C1 segment of cervical spinal cord (tissue), 14 donors: ENCODE measurements around the gene PRM1.

Source experiments
- DNase-seq, 14 donors: peaks; one replicate each; lab custom pipeline; 2025; lab: John Stamatoyannopoulos, UW

PRM1 gene

DNA sequence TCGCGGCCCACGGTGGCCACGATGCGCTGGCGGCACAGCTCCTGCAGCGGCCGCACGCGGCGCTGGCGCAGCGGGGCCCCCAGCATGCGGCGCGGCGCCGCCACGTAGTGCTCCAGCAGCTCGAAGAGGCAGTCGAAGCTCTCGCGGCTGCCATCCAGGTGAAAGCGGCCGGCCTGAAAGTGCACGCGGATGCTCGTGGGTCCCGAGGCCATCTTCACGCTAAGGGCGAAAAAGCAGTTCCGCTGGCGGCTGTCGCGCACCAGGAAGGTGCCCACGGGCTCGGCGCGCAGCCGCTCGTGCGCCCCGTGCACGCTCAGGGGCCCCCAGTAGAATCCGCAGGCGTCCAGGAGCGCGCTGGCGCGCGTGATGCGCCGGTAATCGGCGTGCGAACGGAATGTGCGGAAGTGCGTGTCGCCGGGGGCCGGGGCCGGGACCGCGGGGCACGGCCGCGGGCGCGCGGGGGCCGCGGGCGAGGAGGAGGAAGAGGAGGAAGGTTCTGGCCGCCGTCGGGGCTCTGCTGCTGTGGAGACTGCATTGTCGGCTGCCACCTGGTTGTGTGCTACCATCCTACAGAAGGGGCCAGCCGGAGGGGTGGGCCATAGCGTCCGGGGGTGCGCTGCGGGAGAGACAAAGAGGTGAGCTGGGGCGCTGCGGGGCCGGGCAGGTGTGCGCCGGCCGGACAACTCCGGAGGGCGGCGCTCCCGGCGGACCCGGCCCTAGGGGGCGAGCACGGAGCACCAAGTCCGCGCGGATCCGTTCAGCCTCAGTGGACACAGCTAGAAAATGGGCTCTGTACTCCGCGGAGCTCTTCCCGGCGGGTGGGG is 26.0 kb downstream of the PRM1 start:
- DNase-seq, result peak in 3 of 14 donors; percentile 16 to 50 (median 30)

GRCh38 chr16:11253995-11254912 is 26.9 kb downstream of the PRM1 start:
- DNase-seq, result no peak

DNA sequence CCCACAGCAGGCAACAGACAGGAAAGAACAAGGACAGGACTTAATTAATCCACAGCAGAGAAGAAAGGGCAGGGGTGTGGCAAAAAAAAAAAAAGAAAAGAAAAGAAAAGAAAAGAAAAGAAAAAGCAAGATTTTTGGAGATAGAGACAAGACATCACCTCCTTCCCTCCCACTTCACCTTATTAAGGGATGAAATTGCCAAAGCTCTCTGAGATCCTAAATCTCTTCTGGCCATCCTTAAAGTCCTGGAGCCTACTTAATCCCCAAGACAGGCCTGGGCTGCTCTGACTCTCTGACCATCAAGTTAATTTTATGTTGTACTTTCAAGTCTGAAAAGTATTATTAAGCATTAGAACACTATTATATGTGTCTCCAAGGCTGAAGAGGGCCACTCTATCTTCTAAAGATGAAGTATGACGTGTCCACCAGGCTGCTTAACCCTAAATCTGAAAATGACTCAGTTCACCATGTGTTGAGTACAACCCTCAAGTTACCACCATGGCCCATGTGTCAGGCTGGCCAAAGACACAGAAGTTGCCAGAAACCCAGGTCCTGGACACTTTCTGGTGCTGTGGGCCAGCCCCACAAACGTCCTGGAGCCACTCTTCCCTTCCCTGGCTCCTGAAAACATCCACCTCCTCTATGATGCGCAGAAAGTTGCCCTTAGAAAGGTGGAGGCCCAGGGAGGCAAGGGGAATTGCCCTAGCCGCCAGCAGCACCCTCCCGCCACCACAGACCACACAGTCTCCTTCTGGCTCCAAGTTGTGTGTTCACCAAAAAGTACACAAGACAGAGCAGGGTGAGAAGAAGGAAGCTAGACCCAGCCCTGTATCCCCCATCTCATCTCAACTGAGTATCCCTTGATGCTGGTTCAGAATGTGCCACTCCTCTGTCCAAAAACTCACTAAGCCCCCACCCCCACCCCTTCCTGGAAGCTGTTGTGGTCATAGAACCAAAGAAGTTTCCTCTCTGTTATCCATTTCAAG is 27.8 kb downstream of the PRM1 start:
- DNase-seq, result no peak

DNA sequence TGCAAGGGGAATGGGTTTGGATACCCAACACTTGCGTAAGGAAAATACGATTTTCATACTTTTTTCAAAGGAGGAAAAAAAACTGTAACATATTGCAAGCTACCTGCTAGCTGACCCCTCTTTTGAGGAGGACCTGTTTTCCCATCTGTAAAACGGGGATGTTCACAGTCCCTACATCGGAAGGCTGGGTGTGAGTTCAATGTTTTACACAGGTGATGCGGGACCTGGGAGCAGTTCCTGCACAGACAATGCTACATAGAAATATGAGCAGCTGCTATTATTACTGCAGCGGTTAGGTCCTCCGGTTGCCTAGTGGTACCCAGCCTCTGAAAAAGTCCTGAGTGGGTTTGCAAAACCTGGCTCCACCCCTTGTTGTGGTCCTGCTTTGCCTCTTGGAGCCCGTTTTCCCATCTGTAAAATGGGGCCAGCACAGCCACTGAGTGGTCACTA is 28.6 kb downstream of the PRM1 start:
- DNase-seq, result no peak

- no peak for DNase-seq
Observed at GRCh38 chr16:11251525-11252481, 29.3 kb downstream of the PRM1 start.

- DNase-seq, result no peak
Observed at GRCh38 chr16:11250786-11251524, 30.2 kb downstream of the PRM1 start.

GRCh38 chr16:11250091-11250785 is 30.9 kb downstream of the PRM1 start:
- DNase-seq, result no peak

- DNase-seq, result no peak
Observed at GRCh38 chr16:11249233-11250061, 31.7 kb downstream of the PRM1 start.

GRCh38 chr16:11248133-11248532 is 33.0 kb downstream of the PRM1 start:
- no peak for DNase-seq

GRCh38 chr16:11245988-11246387 is 35.1 kb downstream of the PRM1 start:
- DNase-seq, result no peak

- DNase-seq, result no peak
Observed at GRCh38 chr16:11245222-11245737, 35.9 kb downstream of the PRM1 start.

DNA sequence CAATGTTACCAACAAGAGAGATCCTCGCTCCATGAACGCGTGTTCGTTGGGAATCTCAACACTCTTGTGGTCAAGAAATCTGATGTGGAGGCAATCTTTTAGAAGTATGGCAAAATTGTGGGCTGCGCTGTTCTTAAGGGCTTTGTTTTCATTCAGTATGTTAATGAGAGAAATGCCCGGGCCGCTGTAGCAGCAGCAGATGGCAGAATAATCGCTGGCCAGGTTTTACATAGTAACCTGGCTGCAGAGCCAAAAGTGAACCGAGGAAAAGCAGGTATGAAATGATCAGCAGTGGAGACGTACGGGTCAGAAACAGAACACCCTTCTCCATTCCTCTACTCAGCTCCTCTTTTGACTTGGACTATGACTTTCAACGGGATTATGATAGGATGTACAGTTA is 38.5 kb downstream of the PRM1 start:
- DNase-seq, result peak in 1 of 14 donors; percentile 83

GRCh38 chr16:11241480-11242204 is 39.5 kb downstream of the PRM1 start:
- no peak for DNase-seq

DNA sequence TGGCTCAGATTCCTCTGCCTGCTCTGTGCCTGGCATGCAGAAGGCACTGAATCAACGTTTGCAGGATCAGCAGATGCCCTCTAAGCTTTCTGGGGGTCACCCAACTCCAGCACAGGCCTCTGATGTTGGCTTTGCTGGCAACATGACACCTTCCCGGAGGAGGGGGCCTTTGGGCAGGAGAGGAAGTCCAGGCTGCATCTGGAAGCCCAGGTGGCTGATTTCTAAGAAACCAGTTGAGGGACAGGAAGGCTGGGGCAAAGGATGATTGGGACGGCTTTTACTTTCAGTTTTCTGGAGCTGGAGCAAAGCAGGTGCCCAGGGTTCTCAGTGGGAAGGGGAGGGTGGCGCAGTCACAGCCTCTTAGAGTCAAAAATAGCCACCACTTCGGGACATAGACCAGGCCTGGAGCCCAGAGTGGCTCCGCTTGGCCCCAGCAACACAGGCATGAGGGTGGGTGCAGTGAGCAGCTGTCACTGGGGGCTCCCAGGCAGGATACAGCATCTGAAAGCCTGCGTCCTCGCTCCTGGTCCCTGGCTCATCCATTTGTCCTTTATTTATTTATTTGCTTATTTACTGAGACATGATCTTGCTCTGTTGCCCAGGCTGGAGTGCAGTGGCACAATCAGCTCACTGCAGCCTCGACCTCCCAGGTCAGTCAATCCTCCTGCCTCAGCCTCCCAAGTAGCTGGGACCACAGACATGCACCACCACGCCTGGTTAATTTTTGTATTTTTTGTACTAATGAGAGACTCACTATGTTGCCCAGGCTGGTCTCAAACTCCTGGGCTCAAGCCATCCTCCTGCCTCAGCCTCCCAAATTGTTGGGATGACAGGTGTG is 40.3 kb downstream of the PRM1 start:
- DNase-seq, result peak in 1 of 14 donors; percentile 19

GRCh38 chr16:11239644-11240632 is 41.2 kb downstream of the PRM1 start:
- no peak for DNase-seq
